HG02623 (cell line): ENCODE data around the gene OR13A1.
"Not testable (repeated sequence)": the region's sequence is repeated elsewhere in the genome, so short reads cannot be mapped to it uniquely, and the experiment has no call there.

Experiments used
- ATAC-seq: cut with Tn5 transposase; IDR thresholded peaks from one replicate; pipeline ENCODE4 v1.9.1; 2021; ENCODE audit warnings: moderate library complexity; ENCODE audit not compliant: unreplicated experiment

OR13A1 gene

GRCh38 chr10:45315508-45315907 is at the start of gene OR13A1:
Gene OR13A1 (minus strand): TSS chr10:45315608. CDS start chr10:45304422, 11,186 bp downstream.
- ATAC-seq = no peak

GRCh38 chr10:45361983-45362799 is 46.8 kb upstream of the OR13A1 start:
- not testable (repeated sequence) for ATAC-seq

GRCh38 chr10:45358961-45359360 is 43.6 kb upstream of the OR13A1 start:
- not testable (repeated sequence) for ATAC-seq

GRCh38 chr10:45355494-45355893 is 40.1 kb upstream of the OR13A1 start:
- ATAC-seq = no peak

GRCh38 chr10:45354261-45354660 is 38.9 kb upstream of the OR13A1 start:
- ATAC-seq = no peak

GRCh38 chr10:45353186-45353585 is 37.8 kb upstream of the OR13A1 start:
- peak; percentile 58 for ATAC-seq

- ATAC-seq = not testable (repeated sequence)
These were observed 32.9 kb upstream of the OR13A1 start for GRCh38 chr10:45348196-45348765.

GRCh38 chr10:45347464-45347863 is 32.1 kb upstream of the OR13A1 start:
- ATAC-seq = not testable (repeated sequence)

- ATAC-seq = not testable (repeated sequence)
These were observed 31.4 kb upstream of the OR13A1 start for GRCh38 chr10:45346652-45347335.

GRCh38 chr10:45340420-45340819 is 25.0 kb upstream of the OR13A1 start:
- ATAC-seq = not testable (repeated sequence)

- no peak for ATAC-seq
These were observed 24.5 kb upstream of the OR13A1 start for GRCh38 chr10:45339894-45340293.

- not testable (repeated sequence) for ATAC-seq
These were observed 16.4 kb upstream of the OR13A1 start for GRCh38 chr10:45331824-45332223.

GRCh38 chr10:45326864-45327263 is 11.5 kb upstream of the OR13A1 start:
- ATAC-seq = not testable (repeated sequence)

- ATAC-seq = no peak
These were observed 9.7 kb upstream of the OR13A1 start for GRCh38 chr10:45325116-45325515.

- no peak for ATAC-seq
These were observed 4.3 kb upstream of the OR13A1 start for GRCh38 chr10:45319702-45320101.

- ATAC-seq = no peak
These were observed 2.0 kb downstream of the OR13A1 start for GRCh38 chr10:45313264-45313873.

GRCh38 chr10:45308707-45309106 is 6.7 kb downstream of the OR13A1 start:
- ATAC-seq = no peak

- no peak for ATAC-seq
These were observed 12.8 kb downstream of the OR13A1 start for GRCh38 chr10:45302573-45302972.

- not testable (repeated sequence) for ATAC-seq
These were observed 17.0 kb downstream of the OR13A1 start for GRCh38 chr10:45298341-45298955.

- ATAC-seq = no peak
These were observed 20.7 kb downstream of the OR13A1 start for GRCh38 chr10:45294681-45295080.

- no peak for ATAC-seq
These were observed 28.4 kb downstream of the OR13A1 start for GRCh38 chr10:45286980-45287379.
